ENCODE measurements around the gene PLB1. TPM values are rescaled to one million over a fixed set of nuclear protein-coding genes. Genes with fewer than 3 reads are reported as not detected.

Gene PLB1
- total RNA-seq, 4 donors from 2014 or later: 6.3 to 15.4 (median 10.9) TPM

DNA sequence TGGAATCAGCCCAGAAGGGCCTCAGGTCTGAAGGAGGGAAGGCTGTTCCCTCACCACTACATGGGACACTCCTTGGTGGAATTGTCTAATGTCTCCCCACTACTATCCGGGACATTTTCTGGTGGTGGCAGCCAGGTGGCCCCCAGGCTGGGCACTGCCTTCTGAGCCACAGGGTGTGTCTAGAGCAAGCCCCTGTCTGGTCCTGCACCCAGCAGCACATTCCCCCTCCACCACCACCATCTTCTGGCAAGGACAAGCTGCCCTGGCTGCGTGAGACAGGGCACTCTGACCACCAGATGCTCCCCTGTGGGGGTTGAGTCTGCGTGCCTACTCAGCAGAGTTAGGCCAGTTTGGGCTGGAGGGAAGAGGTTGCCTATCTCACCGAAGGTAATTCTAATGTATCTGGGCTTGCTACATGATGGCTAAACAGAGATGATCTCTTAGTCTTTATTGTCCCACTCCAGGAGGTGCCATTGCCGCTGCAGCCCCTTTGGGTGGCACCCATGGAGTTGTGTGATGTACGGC lies 106.3 kb downstream of the PLB1 start:
- DNase-seq (ENCODE audit: low spot score) (no peak), ATAC-seq (ENCODE audit: low FRiP score) (no peak)

DNA sequence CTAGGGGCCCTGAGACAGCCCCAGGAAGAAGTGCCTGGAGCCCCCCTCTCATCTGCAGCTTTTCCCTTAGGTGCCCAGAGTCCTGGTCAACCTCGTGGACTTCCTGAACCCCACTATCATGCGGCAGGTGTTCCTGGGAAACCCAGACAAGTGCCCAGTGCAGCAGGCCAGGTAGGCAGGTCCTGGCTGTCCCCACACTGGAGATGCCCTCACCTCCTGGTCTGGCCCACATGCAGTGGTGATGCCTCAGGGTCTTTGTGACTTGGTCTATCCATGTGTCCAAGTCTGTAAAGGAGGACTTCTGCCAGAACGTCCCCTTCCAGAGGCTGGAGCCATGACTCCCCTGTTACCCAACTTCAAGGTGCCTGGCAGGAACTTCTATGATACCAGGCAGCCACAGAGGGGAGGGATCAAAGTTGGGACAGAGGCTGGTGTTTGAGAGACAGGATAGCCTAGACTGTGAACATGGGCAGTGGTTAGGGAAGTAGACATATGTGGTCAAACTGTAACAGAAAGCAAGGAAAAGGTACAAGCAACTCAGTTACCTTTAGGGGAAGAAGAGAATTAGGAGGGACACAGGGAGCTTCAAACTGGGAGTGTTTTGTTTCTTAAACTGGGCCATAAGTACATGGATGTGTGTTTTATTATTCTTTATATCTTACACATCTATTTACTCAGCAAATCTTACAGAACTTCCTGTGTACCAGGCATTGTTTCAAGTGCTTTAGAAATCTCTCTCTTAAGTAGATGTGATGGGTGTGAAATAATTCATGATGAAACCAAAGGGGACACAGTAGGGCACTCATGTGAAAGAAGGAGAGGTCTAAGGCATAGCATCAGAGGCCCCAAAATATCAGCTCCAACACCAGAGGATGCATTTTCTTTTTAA lies 107.1 kb downstream of the PLB1 start:
- no peak for DNase-seq (ENCODE audit: low spot score)
- ATAC-seq (ENCODE audit: low FRiP score): no peak
- TF ChIP-seq, protein P1, sequence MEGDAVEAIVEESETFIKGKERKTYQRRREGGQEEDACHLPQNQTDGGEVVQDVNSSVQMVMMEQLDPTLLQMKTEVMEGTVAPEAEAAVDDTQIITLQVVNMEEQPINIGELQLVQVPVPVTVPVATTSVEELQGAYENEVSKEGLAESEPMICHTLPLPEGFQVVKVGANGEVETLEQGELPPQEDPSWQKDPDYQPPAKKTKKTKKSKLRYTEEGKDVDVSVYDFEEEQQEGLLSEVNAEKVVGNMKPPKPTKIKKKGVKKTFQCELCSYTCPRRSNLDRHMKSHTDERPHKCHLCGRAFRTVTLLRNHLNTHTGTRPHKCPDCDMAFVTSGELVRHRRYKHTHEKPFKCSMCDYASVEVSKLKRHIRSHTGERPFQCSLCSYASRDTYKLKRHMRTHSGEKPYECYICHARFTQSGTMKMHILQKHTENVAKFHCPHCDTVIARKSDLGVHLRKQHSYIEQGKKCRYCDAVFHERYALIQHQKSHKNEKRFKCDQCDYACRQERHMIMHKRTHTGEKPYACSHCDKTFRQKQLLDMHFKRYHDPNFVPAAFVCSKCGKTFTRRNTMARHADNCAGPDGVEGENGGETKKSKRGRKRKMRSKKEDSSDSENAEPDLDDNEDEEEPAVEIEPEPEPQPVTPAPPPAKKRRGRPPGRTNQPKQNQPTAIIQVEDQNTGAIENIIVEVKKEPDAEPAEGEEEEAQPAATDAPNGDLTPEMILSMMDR (IDR thresholded peaks at IDR 0.05): no peak

More for the DNA sequence above, 106.3 kb downstream of the PLB1 start:
- TF ChIP-seq, protein P1 (IDR thresholded peaks at IDR 0.05): no peak

DNA sequence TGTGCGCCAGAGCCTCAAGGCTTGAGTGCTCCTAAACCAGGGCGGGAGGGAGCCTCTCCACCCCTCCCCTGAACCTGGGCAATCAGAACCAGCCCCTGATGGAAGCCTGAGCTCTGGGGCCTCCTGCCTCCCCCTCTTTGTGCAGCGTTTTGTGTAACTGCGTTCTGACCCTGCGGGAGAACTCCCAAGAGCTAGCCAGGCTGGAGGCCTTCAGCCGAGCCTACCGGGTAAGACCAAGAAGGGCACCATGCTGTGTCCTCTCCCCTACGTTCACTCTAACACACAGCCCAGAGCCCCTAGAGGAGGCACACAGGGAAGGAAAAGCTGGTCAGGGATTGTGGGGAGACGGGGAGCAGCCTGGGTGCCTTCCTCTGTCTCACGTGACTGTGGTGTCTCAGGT lies 108.0 kb downstream of the PLB1 start:
- DNase-seq (ENCODE audit: low spot score) (no peak), ATAC-seq (ENCODE audit: low FRiP score) (no peak)
- TF ChIP-seq, protein P1 (IDR thresholded peaks at IDR 0.05): no peak

DNA sequence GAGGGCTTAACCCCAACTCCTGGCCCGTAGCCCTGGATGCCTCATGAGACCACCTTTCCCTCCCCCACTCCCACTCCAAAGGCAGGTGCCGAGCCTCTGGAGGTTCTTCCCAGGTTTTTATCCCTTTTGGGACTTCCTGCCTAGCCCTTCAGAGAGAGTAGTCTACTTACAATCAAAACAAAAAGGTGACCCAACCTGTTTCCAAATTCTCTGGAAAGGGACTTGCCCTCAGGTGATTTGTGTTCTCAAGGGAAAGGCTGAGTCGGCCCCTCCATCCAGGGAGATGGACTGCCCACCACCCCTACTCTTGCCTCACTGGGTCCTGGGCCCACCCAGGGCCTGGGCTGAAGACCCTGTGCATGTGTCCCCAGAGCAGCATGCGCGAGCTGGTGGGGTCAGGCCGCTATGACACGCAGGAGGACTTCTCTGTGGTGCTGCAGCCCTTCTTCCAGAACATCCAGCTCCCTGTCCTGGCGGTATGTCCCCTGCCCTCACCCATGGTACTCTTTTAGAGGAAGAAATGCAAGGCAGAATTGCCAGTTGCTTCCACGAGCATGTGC lies 108.5 kb downstream of the PLB1 start:
- TF ChIP-seq, protein P1 (IDR thresholded peaks at IDR 0.05): no peak
- no peak for DNase-seq (ENCODE audit: low spot score)
- ATAC-seq (ENCODE audit: low FRiP score): no peak

DNA sequence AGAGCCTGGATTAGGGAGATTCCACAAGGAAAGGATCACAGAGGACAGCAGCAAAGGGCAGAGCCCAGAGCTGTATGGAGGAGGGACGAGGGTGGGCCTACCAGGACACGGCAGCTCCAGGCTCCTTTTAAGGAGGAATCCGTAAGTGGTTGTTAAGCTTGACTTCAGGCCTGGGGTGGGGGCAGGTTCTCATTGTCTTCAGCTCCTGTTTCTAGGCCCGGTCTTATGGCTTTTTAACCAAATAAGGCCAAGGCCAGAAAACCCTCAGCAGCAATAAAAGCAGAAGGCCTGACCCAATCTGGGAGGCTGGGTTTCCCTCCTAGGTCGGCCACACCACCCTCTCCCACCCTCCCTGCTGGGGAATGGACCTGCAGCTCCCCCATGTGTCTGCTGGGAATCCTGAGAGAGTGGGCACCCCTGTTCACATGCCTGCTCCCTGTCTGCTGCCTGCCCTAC lies 111.2 kb downstream of the PLB1 start:
- no peak for DNase-seq (ENCODE audit: low spot score)
- ATAC-seq (ENCODE audit: low FRiP score): no peak
- TF ChIP-seq, protein P1 (IDR thresholded peaks at IDR 0.05): no peak

DNA sequence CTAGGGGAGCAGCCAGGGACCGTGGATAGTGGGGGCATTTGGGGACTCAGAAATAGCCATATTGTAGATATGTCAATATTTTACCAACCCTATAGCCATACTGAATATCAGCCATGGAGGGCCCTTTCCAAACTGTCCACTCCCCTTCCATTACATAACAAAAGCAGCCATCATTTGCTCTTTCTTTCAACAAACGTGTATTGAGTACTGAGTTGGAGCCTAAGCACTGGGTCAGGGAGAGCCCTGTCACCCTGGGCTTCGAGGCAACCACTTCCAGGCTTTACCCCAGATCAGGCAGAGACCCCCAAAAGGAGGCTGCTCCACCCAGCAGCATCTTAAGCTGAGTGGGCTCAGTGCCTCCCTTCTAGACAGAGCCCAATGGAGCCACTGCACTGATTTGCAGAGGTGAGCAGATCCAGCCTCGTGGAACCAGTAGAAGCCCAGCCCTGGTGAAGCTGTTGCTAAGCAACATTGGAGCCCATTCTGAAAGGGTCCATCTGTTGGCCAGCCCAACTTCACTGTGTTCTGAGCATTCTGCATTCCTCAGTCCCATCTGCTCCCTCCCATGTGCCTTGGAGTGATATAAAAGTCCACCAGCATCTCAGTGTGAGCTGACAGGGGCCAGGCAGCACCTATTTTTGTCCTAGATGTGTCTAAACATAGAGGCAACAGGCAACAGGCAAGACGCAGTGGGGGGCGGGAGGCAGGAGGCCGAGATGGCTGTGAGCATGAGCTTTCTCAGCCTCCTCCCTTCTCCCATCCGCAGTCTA lies 112.1 kb downstream of the PLB1 start:
- DNase-seq (ENCODE audit: low spot score) (no peak), ATAC-seq (ENCODE audit: low FRiP score) (no peak)
- TF ChIP-seq, protein P1 (IDR thresholded peaks at IDR 0.05): no peak

All from omental fat pad (tissue), 4 donors.